ENCODE measurements around the gene CRKL.
"Not testable (repeated sequence)": the region's sequence is repeated elsewhere in the genome, so short reads cannot be mapped to it uniquely, and the experiment has no call there.

CRKL gene

DNA sequence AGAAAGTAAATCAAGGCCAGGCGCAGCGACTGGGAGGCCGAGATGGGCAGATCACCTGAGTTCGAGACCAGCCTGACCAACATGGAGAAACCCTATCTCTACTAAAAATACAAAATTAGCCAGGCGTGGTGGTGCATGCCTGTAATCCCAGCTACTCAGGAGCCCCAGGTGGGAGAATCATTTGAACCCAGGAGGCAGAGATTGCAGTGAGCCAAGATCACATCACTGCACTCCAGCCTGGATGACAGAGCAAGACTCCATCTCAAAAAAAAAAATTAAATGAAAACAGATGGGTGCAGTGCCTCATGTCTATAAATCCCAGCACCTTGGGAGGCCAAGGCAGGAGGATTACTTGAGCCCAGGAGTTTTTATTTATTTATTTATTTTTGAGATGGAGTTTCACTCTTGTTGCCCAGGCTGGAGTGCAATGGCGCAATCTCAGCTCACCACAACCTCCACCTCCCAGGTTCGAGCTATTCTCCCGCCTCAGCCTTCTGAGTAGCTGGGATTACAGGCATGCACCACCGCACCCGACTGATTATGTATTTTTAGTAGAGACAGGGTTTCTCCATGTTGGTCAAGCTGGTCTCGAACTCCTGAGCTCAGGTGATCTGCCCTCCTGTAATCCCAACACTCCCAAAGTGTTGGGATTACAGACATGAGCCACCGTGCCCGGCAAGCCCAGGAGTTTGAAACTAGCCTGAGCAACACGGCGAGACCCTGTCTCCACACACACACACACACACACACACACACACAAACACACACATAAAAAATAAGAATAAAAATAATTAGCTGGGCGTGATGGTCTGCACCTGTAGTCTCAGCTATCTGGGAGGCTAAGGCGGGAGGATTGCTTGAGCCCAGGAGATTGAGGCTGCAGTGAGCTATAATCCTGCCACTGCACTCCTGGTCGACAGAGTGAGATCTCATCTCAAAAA is 15.8 kb upstream of the CRKL start:
- not testable (repeated sequence) for DNase-seq

DNA sequence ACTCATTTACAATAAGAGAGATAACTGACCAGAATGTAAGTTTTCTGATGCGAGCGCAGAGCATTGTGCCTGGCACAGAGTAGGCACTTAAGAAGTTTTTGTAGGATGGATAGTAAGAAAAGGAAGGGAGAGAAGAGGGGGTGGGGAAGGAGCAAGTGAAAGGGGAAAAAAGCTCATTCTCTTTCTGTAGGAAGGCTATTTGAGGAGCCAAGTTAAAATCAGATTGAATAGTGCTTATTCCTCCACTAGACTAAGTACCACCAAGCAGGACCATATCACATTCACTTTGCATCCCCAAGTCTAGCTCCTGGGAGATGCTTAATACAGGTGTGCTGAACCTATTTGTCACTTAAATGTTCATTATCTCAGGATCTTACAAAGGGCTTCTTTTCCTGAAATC is 14.1 kb upstream of the CRKL start:
- no peak for DNase-seq

DNA sequence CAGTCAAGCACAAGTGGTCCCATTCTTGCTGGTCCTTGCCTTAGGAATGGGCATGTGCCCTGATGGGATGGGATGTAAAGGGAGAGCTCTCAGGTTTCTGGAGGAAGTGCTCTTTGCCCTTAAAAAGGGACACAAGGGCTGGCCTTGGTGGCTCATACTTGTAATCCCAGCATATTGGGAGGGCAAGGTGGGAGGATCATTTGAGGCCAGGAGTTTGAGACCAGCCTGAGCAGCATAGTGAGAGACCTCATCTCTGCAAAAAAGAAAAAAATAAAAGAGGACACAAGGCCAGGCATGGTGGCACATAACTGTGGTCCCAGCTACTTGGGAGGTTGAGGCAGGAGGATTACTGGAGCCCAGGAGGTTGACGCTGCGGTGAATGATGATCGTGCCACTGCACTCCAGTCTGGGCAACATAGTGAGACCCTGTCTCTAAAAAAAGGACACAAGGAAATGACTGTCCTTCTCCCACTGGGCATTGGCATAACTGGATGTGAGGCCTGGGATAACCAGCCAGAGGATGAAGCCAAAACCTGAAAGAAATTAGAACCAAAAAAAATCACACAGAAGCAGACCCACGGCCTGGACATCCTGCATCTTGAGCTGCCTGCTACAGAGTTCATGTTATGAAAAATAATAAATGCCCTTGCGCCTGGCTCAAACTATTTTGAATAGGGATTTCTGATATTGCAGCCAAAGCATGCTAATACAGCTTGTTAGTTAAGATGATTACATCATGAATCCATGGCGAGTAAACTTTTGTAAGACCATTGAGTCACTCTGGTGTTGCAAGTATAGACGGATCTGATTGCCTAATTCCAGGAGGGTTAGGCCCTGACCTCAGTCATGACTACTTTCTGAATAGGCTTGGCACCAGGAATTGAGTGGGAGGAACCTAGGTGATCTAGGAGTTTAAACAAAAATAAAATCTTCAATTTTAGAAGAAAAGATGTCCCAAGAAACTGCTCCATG is 12.9 kb upstream of the CRKL start:
- no peak for DNase-seq

DNA sequence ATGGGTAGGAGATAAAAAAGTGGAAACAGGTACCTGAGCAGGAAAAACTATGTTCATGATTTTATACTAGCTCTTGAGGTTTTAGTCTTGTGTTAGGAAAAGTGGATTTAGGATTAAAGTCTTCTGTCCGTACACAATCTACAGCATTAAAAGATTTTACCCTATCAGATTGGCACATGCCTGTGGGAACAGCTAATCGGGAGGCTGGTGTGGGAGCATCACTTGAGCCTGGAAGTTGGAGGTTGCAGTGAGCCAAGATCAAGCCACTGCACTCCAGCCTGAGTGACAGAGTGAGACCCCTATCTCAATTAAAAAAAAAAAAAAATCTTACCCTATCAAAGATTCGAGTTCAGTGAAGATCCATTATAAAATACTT is 12.2 kb upstream of the CRKL start:
- no peak for DNase-seq

DNA sequence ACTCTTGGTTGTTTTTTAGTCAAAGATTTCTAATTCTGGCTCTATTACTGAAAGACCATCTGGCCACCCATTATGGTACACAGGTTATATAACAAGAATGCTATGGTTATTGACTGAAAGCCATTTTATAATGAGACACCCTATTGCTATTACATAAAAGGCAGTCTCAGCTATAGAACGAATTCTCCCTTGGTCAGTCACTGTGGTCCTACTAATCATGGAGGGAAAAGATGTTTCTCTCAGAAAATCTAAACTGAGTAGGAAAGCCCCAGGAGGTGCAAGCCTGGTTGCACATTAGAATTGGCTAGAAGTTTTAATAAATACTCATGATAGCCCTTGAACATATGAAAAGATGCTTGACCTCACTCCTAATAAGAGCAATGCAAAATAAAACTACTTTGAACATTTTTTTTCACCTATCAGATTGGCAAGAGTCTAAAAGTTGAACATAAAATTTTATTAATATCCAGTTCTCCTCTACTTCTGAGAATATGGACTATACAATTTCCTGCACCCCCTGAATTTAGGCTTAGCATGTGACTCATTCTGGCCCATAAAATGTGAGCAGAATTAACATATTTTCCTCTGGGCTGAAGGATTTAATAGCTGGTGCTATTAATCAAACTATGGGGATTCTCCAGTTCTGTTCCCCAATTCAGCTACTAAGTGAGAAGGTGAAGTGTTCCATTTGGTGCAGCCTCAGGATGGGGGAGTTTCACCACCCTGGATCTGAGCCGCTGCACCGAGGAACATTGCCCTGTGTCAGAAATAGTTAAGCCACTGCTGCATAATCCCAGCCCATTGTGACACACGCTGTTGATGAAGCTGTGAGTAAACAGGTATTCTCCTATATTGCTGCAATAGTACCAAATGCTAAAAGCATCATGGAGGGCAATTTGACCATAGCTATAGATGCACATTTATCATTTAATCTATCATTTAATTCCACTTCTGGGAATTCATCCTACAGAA is 11.5 kb upstream of the CRKL start:
- DNase-seq = no peak

DNA sequence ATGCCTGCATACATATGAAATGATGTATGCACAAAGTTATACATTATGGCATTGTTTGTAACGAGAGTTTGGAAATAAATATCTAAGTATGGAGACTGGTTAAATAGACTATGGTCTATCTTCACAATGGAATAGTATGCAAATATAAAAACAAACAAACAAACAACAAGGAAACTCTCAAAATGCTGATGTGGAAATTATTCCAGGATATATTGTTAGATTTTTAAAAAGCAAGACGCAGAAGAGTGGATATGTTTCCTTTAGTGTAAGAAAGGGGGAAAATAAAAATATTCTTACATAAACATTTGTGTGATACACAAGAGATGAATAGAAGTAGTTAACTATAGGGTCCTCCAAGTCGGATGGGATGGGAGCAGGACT is 10.8 kb upstream of the CRKL start:
- DNase-seq = no peak

DNA sequence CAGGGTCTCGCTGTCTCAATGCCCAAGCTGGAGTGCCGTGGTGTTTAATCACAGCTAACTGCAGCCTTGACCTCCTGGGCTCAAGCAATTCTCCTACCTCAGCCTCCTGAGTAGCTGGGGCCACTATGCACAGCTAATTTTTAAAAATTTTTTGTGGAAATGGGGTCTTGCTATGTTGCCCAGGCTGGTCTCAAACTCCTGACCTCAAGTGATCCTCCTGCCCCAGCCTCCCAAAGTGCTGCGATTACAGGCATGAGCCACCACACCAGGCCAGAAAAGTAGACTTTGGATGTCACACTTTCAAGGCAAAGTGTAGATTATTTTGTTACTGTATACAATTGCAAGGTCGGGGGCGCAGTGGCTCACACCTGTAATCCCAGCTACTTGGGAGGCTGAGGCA is 8.5 kb upstream of the CRKL start:
- DNase-seq = not testable (repeated sequence)

DNA sequence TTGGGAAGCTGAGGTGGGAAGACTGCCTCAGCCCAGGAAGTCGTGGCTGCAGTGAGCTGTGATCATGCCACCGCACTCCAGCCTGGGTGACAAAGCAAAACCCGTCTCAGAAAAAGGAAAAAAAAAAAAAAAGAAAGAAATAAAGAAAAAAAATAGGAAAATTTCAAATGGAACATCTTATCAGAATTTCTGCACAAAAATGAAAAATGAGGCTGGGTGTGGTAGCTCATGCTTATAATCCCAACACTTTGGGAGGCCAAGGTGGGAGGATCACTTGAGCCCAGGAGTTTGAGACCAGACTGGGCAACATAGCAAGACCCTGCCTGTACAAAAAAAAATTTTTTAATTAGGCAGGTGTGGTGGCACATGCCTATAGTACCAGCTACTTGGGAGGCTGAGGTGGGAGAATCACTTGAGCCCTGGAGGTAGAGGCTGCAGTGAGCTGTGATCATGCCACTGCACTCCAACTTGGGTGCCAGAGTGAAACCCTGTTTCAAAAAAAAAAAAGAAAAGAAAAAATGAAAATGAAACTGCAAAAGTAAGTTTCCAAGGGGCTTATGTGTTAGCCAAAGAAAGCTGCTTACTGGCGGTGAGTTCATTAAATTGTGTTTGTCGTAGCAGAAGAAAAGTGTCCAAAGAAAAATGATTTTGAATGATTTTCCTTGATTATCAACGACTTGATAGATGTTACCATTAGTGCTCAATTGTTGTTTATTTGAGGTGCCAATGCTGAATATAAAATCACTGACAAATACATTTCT is 7.5 kb upstream of the CRKL start:
- DNase-seq = no peak

DNA sequence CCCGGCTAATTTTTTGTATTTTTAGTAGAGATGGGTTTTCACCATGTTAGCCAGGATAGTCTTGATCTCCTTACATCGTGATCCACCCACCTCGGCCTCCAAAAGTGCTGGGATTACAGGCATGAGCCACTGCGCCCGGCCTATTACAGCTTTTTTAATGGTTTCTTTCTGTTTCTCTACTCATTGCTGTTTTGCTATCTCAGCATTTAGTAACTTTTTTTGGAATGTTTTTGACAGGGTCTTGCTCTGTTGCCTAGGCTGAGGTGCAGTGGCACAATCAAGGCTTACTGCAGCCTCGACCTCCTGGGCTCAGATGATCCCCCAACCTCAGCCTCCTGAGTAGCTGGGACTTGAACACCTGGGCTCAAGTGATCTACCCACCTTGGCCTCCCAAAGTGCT is 4.7 kb upstream of the CRKL start:
- DNase-seq = no peak

DNA sequence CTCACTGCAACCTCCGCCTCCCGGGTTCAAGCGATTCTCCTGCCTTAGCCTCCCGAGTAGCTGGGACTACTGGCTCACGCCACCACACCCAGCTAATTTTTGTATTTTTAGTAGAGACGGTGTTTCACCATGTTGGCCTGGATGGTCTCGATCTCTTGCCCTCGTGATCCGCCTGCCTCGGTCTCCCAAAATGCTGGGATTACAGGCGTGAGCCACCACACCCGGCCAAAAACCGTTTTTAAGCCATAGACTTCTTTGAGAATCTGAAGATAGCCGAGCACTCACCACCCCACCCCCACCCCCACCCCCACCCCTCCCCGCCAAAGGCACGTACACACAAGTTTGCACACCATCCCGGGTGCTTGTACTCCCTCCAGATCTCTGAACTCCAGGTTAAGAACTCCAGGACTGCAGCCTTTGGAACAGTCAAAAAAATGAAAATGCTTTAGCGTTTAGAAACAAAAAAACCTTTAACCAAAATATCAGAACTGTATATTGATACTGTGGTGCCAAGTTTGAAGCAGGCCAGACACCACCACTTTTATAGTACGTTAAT is 1.5 kb downstream of the CRKL start:
- DNase-seq = no peak

DNA sequence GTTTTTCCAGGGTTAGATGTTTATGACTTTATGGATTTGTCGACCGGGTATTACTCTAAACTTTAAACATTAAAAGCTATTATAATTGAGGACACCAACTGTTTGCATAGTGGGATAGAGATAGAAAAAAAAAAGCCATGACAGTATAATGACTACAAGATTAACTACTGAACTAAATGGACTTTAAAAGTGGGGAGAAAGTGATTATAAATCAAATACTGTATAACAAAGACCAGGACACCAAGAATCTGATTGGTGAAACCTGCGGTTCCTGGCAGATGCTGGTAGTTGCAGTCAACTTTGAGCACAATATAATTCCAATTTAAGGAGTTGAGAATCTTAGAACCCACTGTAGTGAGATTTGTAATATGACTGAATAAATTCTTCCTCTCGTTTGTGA is 2.5 kb downstream of the CRKL start:
- DNase-seq = no peak

DNA sequence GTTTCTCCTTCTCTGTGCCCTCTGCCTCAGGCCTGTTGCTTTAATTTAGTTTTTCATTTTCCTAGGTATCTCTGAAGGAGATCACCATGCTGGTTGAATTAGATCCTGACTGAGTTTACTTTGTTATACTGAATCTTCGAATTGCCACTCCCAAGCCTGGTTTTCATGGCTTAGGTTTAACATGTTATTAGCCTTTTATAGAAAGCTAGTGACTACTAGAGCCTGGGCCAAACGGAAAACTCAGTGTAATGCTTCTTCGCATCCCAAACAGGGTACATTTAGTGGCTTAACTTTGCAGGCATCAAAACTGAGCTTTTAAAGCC is 3.6 kb downstream of the CRKL start:
- no peak for DNase-seq

DNA sequence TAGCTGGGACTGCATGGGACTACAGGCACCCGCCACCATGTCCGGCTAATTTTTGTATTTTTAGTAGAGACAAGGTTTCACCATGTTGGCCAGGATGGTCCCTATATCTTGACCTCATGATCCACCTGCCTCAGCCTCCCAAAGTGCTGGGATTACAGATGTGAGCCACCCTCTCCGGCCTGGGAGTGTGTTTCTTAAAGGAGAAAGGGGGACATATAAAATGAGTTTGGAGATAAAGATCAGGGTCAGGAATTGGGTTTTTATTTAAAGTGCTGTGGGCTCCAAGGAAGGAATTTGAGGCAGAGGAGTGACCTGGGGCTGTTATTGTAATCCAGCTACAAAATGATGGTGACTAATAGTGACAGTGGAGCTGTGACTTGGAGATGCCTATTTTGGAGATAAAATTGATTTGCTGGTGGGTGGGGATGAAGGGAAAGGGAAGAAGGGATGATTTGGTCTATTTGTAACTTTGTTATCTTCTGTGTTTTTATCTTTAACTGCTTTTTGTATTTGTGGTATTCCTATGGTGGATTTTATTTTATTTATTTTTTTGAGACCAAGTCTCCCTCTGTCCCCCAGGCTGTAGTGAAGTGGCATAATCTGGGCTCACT is 5.0 kb downstream of the CRKL start:
- no peak for DNase-seq

DNA sequence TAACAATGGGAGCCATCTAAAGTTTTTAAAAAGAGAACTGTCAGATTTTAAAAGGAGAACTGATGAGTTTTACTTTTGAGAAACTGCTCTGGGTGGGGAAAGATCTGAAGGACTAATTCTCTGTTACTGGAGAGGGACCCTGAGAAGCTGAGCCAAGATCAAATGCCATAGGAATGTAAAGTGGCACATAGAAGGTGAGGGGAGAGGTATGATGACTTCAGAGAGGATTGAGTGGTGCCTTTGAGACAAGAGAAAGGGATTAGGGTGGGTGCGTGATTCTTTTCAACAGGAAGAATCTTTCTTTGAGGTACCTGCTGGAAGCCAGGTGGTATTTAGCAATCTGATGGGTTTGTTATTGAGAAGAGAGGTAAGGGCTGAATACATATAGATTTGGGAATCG is 9.0 kb downstream of the CRKL start:
- no peak for DNase-seq

DNA sequence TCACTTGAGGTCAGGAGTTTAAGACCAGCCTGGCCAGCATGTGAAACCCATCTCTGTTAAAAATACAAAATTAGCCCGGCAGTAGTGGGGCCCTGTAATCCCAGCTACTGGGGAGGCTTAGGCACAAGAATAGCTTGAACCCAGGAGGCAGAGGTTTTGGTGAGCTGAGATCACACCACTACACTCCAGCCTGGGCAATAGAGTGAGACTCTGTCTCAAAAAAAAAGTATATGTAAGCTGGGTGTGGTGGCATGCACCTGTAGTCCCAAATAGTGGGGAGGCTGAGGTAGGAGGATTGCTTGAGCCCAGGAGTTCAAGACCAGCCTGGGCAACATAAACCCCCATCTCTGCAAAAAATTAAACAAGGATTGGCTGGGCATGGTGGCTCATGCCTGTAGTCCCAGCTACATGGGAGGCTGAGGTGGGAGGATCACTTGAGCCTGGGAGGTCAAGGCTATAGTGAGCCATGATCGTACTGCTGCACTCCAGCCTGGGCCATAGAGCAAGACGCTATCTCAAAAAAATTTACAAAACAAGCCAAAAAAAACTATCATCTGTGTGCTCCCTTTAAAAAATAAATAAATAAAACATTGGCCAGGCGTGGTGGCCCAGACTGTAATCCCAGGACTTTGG is 10.8 kb downstream of the CRKL start:
- no peak for DNase-seq

DNA sequence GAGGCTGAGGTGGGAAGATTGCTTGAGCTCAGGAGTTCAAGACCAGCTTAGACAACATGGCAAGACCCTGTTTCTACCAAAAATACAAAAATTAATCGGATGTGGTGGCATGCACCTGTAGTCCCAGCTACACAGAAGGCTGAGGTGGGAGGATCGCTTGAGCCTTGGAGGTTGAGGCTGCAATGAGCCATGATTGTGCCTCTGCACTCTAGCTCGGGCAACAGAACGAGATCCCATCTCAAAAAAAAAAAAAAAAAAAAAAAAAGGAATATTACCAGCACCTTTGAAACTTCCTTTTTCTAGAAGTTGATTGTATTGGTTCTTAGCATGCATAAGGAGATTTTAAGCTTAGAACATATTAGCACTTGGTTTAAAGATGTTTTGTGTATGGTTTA is 11.4 kb downstream of the CRKL start:
- DNase-seq = no peak

DNA sequence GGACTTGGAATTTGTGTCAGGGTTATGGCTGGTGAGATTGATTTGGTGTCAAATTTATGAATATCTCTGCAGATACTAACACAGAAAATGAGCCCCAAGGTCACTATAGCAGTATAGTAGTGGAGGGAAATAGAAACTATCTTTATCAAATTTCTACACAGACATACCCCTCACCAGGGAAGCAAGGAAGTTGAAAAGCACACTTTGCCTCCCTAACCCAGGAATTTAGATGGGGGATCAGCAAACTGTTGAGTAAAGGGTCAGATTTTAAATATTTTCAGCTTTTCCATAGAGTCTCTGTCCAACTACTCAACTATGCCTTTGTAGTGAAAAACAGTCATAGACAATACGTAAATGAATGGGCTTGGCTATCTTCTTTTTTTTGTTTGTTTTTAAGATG is 12.8 kb downstream of the CRKL start:
- DNase-seq = no peak

DNA sequence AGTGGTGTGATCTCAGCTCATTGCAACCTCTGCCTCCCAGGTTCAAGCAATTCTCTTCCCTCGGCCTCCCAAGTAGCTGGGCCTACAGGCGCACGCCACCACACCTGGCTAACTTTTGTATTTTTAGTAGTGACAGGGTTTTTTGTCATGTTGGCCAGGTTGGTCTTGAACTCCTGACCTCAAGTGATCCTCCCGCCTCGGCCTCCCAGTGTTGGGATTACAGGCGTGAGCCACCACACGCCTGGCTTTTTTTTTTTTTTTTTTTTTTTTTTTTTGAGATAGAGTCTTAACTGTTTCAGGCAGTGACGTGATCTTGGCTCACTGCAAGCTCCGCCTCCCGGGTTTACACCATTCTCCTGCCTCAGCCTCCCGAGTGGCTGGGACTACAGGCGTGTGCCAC is 13.2 kb downstream of the CRKL start:
- not testable (repeated sequence) for DNase-seq

DNA sequence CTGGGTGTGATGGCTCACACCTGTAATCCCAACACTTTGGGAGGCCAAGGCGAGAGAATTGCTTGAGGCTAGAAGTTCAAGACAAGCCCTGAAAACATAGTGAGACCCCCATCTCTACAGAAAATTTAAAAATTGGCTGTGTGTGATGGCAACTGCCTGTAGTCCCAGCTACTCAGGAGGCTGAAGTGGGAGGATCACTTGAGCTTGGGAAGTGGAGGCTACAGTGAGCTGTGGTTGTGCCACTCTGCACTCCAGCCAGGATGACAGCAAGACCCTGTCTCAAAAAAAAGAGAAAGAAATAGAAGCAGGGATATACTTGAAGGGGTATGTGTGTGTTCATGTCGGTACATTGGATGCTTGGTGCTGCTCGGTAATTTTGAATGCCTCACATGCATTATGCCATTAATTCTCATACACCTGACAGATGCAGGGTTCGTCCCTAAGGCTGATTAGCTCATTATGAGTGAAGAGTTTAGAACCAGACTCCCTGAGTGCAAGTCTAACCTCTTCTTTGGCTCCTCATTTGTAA is 14.0 kb downstream of the CRKL start:
- no peak for DNase-seq

DNA sequence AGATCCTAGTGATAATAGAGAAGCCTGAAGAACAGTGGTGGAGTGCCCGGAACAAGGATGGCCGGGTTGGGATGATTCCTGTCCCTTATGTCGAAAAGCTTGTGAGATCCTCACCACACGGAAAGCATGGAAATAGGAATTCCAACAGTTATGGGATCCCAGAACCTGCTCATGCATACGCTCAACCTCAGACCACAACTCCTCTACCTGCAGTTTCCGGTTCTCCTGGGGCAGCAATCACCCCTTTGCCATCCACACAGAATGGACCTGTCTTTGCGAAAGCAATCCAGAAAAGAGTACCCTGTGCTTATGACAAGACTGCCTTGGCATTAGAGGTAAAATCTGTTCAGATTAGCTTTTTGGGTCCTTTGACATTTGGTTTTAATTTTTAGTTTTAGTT is 16.7 kb downstream of the CRKL start:
- DNase-seq = no peak

DNA sequence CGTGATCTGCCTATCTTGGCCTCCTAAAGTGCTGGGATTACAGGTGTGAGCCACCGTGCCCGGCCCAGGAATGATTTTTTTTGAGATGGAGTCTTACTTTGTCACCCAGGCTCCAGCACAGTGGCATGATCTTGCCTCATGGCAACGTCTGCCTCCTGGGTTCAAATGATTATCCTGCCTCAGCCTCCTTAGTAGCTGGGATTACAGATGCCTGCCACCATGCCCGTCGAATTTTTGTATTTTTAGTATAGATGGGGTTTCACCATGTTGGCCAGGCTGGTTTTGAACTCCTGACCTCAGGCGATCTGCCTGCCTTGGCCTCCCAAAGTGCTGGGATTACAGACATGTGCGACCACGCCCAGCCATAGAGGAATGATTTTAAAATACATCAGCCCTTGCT is 17.8 kb downstream of the CRKL start:
- not testable (repeated sequence) for DNase-seq

Measured in NCI-H2081 (cell line).